Activated T-cell treated with anti-CD3 and anti-CD28 coated beads, Interleukin-2, amount 50 U/mL, for 72 hours (primary cell): ENCODE data around the gene TOR1AIP1. TPM values are rescaled to one million over a fixed set of nuclear protein-coding genes. Genes with fewer than 3 reads are reported as not detected.

Experiments
- ATAC-seq, 2 donors: fragments of 150-1000 bp; cut with Tn5 transposase; replicated peaks in 1 of 2; 2 replicates each; pipeline ENCODE4 v1.10.0; 2021; ENCODE audit warnings: moderate library complexity in 2 of 2, mild to moderate bottlenecking in 1 of 2
- DNase-seq, 2 donors: peaks; one replicate each; pipeline ENCODE4 v3.0.0; 2021 to 2022; ENCODE audit warnings: mixed read lengths in 1 of 2
- H3K27ac Mint-ChIP-seq: one replicate; pipeline ENCODE4 v1.8.0; 2022; ENCODE audit warnings: mild to moderate bottlenecking, moderate library complexity, mixed read lengths
- H3K27me3 Mint-ChIP-seq: one replicate; pipeline ENCODE4 v1.8.0; 2022; ENCODE audit warnings: low read depth, mixed read lengths
- H3K36me3 Mint-ChIP-seq, 2 donors: one replicate each; pipeline ENCODE4 v1.8.0; 2022; ENCODE audit warnings: mixed read lengths in 2 of 2, mild to moderate bottlenecking in 1 of 2; ENCODE audit not compliant: insufficient read depth in 2 of 2
- H3K4me1 Mint-ChIP-seq: one replicate; pipeline ENCODE4 v1.8.0; 2022; ENCODE audit warnings: low read depth, mixed read lengths
- H3K4me3 Mint-ChIP-seq, 2 donors: one replicate each; pipeline ENCODE4 v1.8.0; 2022; ENCODE audit warnings: mild to moderate bottlenecking in 2 of 2, mixed read lengths in 2 of 2, moderate library complexity in 2 of 2
- H3K9me3 Mint-ChIP-seq, 2 donors: one replicate each; pipeline ENCODE4 v1.8.0; 2022; ENCODE audit warnings: mixed read lengths in 2 of 2
- total RNA-seq, 2 donors: library from RNA; stranded (reverse); gene quantifications; one replicate each; pipeline ENCODE4 v1.2.3, GENCODE V29; 2022

Gene TOR1AIP1
- total RNA-seq, 2 donors from 2014 or later: 55.2 to 57.9 TPM

DNA sequence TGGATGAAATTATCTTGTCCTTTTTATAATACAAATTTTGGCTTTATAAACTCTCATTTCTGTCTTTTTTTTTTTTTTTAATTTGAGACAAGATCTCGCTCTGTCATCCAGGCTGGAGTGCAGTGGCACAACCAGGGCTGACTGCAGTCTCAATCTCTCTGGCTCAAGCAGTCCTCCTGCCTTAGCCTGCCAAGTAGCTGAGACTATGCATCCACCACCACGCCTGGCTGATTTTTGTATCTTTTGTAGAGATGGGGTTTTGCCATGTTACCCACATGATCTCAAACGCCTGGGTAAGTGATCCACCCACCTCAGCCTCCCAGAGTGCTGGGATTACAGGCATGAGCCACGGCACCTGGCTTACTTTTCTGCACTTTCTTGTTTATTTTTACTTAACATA, 7.5 kb downstream of the TOR1AIP1 start:
- H3K4me3 Mint-ChIP-seq: no peak overlapping the region
- peaks cover 3 to 27% of the 10 kb centered on the region in 2 donors for H3K36me3 Mint-ChIP-seq
- DNase-seq (no peak), ATAC-seq (no peak)
- peak overlapping the region; percentile 72 for H3K27ac Mint-ChIP-seq
- no peaks in the 10 kb centered on the region for H3K27me3 Mint-ChIP-seq
- H3K9me3 Mint-ChIP-seq: no peaks in the 10 kb centered on the region
- peaks cover 34% of the 10 kb centered on the region for H3K4me1 Mint-ChIP-seq

DNA sequence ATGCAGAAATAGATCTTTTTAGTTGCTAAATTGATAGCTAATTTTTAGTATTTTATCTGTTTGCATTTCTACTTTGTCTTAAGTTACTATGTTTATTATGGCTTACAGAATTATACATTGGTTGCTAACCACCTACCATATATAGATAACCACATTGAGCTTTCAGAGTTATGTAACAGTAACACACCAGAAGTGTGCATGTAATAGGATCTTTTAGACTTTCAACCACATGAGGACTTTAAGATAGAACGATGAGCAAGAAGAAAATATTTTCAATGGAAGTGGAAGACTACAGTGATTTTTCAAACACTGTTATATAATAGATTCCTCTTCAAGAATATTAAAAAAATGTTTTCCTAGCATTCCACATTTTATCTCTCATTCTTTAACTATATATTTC, 28.8 kb downstream of the TOR1AIP1 start:
- DNase-seq: no peak
- no peak overlapping the region for H3K4me3 Mint-ChIP-seq
- peaks cover 2 to 37% of the 10 kb centered on the region in 2 donors for H3K36me3 Mint-ChIP-seq
- no peaks in the 10 kb centered on the region for H3K4me1 Mint-ChIP-seq
- H3K9me3 Mint-ChIP-seq: no peaks in the 10 kb centered on the region
- H3K27me3 Mint-ChIP-seq: no peaks in the 10 kb centered on the region
- H3K27ac Mint-ChIP-seq: no peak overlapping the region
- ATAC-seq: no peak

DNA sequence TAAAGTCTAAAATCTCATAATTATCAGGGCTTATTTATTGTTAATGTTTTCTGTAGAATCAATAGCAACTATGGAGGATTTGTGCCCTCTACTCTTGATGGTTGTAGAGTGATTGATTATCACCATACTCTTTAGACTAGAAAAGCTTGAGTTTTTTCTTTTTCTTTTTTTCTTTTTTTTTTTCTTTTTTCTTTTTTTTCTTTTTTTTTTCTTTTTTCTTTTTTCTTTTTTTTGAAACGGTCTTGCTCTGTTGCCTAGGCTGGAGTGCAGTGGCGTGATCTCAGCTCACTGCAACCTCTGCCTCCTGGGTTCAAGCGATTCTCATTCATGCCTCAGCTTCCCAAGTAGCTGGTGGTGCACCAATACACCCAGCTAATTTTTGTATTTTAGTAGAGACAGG, 29.7 kb downstream of the TOR1AIP1 start:
- H3K4me1 Mint-ChIP-seq: no peaks in the 10 kb centered on the region
- no peaks in the 10 kb centered on the region for H3K9me3 Mint-ChIP-seq
- no peak for ATAC-seq
- no peak for DNase-seq
- H3K4me3 Mint-ChIP-seq: no peak overlapping the region
- H3K27me3 Mint-ChIP-seq: no peaks in the 10 kb centered on the region
- H3K36me3 Mint-ChIP-seq: peaks cover 2 to 33% of the 10 kb centered on the region in 2 donors
- H3K27ac Mint-ChIP-seq: no peak overlapping the region

DNA sequence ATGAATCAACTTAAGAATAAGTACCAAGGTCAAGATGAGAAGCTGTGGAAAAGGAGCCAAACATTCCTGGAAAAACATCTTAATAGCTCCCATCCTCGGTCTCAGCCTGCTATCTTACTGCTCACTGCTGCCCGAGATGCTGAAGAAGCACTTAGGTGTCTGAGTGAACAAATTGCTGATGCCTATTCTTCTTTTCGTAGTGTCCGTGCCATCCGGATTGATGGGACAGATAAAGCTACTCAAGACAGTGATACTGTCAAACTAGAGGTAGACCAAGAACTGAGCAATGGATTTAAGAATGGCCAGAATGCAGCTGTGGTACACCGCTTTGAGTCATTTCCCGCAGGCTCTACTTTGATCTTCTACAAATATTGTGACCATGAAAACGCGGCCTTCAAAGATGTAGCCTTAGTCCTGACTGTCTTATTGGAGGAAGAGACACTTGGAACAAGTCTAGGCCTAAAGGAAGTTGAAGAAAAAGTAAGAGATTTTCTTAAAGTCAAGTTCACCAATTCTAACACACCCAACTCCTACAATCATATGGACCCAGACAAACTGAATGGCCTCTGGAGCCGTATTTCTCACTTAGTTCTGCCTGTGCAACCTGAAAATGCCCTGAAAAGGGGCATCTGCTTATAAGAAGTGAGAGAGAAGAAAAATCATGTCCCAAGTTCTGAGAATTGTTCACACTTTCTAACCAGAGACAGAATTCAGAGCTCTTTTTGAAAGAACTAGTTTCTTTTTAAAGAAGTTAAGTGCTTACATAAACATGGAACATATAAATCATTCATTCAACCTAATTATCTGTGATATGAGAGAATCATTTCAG, 35.7 kb downstream of the TOR1AIP1 start:
- DNase-seq (no peak), ATAC-seq (no peak)
- H3K36me3 Mint-ChIP-seq: peaks cover 4 to 21% of the 10 kb centered on the region in 2 donors
- H3K9me3 Mint-ChIP-seq: no peaks in the 10 kb centered on the region
- no peaks in the 10 kb centered on the region for H3K4me1 Mint-ChIP-seq
- peak overlapping the region; percentile 60 for H3K27ac Mint-ChIP-seq
- no peaks in the 10 kb centered on the region for H3K27me3 Mint-ChIP-seq
- H3K4me3 Mint-ChIP-seq: no peak overlapping the region

DNA sequence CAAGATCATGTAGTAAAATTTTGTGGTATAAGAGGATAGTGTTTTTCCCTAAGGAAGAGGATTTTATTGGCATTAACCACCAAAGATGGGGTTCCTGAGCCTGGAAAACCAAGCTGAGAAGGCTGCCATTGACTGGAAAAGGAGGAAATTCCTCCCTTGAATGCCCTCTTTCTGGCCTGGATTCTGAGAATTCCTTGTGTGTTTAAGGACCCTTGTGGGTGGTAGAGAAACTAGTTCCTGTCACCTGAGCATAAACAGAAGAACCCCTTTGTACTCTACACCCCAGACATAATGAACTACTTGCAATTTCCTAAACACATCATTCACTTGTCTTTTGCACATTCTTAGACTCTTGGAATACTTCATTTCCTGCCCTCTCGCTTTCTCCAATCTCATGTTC, 39.4 kb downstream of the TOR1AIP1 start:
- Mint-ChIP-seq H3K27me3 (no peaks in the 10 kb centered on the region), H3K4me1 (no peaks in the 10 kb centered on the region), H3K27ac (peak overlapping the region; percentile 55), H3K36me3 (peaks cover 4 to 11% of the 10 kb centered on the region in 2 donors), H3K9me3 (no peaks in the 10 kb centered on the region), H3K4me3 (no peak overlapping the region)
- ATAC-seq (no peak), DNase-seq (no peak)

DNA sequence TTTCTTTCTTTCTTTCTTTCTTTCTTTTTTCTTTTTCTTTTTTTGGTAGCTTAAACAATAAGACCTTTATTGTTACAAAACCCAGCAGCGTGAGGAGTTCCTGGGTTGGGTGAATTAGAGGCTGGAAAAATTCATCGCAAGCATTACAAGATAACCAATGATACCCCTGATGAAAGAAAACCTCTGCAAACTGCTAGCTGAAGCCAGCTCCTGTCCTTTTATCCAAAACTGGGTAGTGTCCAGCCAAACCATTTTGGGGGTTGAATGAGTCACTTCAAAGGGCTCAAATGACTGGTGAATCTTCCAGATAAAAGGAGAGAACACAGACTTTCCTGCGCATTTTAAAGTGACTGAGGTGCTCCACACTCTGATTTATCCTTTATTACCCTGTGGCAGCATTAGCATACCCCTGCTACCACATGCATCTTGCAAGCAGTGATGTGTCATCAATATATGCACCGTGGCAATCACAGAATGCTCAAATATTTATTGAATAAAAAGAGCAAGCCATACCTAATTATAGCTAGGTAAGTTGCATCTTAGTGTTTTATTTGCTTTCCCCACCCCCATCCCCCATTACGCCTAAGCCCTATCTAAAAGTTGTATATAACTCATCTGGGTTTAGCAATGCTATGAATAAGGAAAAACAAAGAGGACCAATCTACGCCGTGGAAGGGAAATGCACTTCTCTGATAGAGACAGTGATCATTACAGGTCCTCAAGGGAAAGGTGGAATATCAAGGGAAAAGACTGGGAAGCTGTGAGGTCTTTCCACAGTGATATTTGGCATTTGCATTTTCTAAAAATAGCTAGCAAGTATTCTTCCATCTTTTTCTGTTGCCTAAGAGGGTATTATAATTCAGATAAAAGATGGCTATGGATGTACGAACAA, 40.1 kb downstream of the TOR1AIP1 start:
- no peaks in the 10 kb centered on the region for H3K9me3 Mint-ChIP-seq
- H3K36me3 Mint-ChIP-seq: peaks cover 4 to 10% of the 10 kb centered on the region in 2 donors
- H3K4me3 Mint-ChIP-seq: no peak overlapping the region
- no peaks in the 10 kb centered on the region for H3K27me3 Mint-ChIP-seq
- no peak for ATAC-seq
- H3K4me1 Mint-ChIP-seq: no peaks in the 10 kb centered on the region
- H3K27ac Mint-ChIP-seq: peak overlapping the region; percentile 55
- no peak for DNase-seq

DNA sequence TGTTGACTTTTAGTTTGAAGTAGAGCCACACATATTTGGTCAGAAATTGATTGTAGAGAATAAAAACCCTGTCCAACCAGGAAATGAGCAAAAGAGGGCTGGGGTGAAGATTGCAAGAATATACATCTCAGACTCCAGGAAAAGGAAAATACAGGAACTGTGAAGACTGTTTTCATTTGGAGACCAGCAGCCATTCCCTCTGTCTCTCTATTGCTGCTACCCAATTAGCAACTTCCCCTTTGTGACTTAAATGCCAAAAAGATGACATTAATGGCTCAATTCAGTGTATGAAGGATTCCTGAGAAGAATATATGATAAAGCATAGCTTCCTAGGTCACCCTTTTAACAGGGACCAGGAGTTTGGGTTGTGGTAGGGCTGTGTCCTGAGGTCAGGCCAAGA, 40.9 kb downstream of the TOR1AIP1 start:
- Mint-ChIP-seq H3K27ac (peak overlapping the region; percentile 33), H3K4me1 (no peaks in the 10 kb centered on the region), H3K36me3 (peaks cover 4 to 9% of the 10 kb centered on the region in 2 donors), H3K9me3 (no peaks in the 10 kb centered on the region), H3K27me3 (no peaks in the 10 kb centered on the region), H3K4me3 (no peak overlapping the region)
- ATAC-seq: no peak
- no peak for DNase-seq

DNA sequence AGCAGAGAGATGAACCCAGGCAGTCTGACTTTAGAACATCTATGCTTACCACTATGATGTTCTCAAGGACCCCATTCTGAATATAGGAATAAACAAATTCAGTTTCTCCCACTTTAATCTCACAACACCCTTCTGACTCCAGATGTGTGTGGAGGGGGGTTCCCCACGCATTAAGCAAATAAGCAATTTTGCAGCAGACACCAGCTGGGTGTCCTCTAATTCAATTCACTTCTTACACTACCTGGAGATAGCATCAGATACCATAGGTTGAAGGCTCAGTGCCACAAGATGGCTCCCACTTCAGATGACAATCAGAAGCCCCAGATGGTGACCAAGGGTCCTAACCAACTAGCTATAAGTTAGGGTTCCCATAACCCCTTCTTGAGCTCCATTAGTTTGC, 42.2 kb downstream of the TOR1AIP1 start:
- ATAC-seq (no peak), DNase-seq (no peak)
- no peaks in the 10 kb centered on the region for H3K27me3 Mint-ChIP-seq
- peaks cover 0 to 5% of the 10 kb centered on the region in 2 donors for H3K36me3 Mint-ChIP-seq
- H3K4me3 Mint-ChIP-seq: no peak overlapping the region
- H3K9me3 Mint-ChIP-seq: no peaks in the 10 kb centered on the region
- H3K27ac Mint-ChIP-seq: no peak overlapping the region
- no peaks in the 10 kb centered on the region for H3K4me1 Mint-ChIP-seq

DNA sequence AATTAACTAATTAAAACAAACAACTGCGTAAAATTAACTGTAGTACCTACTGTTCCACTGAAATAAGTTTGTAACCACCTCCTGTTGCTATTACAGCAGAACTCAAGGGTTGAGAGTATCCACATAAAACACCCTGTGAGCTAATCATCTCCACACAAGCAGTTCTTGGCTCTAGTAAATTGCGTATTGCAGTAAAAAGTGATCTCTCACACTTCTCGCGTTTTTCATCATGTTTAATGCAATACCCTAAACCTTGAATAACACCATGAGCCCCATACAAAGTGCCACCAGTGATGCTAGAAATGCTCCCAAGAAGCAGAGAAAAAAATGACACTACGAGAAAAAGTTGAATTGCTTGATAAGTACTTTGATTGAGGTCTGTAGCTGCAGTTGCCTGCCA, 43.2 kb downstream of the TOR1AIP1 start:
- H3K36me3 Mint-ChIP-seq: peaks cover 0 to 4% of the 10 kb centered on the region in 2 donors
- ATAC-seq: no peak
- H3K4me1 Mint-ChIP-seq: no peaks in the 10 kb centered on the region
- DNase-seq: no peak
- H3K9me3 Mint-ChIP-seq: no peaks in the 10 kb centered on the region
- no peaks in the 10 kb centered on the region for H3K27me3 Mint-ChIP-seq
- no peak overlapping the region for H3K4me3 Mint-ChIP-seq
- no peak overlapping the region for H3K27ac Mint-ChIP-seq

DNA sequence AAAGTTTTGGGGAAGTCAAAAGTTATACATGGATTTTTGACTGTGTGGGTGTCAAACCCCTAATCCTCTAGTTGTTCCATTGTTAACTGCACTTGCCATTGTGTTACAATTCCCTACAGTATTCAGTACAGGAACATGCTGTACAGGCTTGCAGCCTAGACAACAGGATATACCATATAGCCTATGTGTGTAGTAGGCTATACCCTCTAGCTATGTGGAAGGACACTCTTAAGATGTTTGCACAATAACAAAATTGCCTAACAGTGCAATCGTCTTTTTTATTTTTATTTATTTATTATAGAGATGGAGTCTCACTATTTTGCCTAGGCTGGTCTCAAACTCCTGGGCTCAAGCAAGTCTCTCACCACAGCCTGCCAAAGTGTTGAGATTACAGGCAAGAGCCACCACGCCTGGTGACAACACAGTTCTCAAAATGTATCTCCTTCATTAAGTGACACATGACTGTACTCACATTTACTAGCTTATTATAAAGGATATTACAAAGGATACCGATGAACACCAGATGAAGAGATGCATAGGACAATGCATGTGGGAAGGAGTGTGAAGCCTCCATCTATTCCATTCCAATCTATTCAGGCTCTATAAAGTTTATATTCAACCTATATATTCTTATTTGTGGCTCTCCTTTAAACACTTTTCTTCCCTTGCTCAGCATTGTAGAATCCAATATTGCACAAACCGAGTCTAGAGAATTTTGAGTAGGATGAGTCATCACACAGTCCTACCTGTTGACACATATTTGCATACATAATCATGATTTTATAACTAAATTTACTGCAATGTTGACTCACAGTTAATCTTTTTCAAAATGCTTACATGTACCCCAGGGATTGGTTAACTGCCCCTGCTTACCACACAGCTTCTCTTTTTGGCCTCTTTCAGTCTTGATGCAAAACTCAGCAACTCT, 44.1 kb downstream of the TOR1AIP1 start:
- H3K36me3 Mint-ChIP-seq: peaks cover 0 to 2% of the 10 kb centered on the region in 2 donors
- H3K27me3 Mint-ChIP-seq: no peaks in the 10 kb centered on the region
- ATAC-seq (peak in 1 of 2 donors; percentile 11), DNase-seq (no peak)
- no peak overlapping the region for H3K27ac Mint-ChIP-seq
- H3K4me1 Mint-ChIP-seq: no peaks in the 10 kb centered on the region
- H3K9me3 Mint-ChIP-seq: no peaks in the 10 kb centered on the region
- no peak overlapping the region for H3K4me3 Mint-ChIP-seq

DNA sequence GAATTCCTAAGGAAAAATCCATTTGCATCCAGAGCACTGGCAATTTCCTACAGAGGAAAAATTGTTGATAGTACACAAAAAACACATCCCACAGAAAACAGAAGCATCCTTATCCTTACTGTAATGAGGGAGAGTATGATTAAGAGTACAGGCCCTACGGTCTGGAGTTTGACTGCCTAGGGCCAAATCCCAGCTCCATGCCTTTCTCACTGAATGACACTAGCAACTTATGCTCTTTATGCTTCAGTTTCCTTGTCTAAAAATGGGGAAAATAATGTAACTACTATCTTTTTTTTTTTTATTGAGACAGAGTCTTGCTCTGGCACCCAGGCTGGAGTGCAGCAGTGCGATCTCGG, 44.7 kb downstream of the TOR1AIP1 start:
- DNase-seq (no peak), ATAC-seq (no peak)
- Mint-ChIP-seq H3K36me3 (peaks cover 0 to 2% of the 10 kb centered on the region in 2 donors), H3K9me3 (no peaks in the 10 kb centered on the region), H3K27ac (no peak overlapping the region), H3K27me3 (no peaks in the 10 kb centered on the region), H3K4me1 (no peaks in the 10 kb centered on the region), H3K4me3 (no peak overlapping the region)

DNA sequence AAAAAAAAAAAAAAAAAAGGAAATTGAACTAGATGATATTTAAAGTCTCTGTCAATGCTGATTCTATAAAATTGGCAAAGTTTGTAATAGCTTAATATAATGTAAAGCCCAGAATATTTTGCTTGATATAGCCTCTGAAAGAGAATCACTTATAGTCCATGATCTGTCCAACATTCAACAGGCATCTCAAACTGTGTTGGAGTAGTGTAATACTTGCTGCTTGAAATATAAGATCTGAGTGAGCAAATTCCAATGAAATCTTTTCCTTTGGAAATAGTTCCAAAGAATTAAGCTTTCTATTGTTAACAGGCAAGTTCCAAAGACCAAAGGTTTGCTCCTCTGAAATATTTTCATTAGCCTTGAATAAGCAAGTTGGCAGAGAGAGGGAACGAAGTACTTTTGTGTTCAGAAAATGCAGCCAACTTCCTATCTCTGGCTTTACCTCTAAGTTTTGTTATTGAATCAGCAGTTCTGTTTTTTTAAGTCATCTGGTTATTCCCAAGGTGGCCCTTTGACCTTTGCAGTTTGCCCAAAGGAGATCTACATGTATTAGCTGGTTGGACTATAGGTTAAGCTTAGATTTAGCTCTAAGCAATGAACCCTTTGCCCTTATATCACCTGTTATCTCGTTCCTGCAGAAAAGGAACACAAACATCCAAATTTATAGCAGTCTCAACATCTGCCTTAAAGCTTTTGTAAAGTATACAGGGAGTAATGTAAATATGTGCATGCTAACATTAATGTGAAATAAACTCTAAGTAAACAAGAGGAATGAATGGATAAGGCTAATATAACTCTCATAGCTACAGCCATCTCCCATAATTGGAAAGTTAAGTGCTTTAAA, 48.1 kb downstream of the TOR1AIP1 start:
- Mint-ChIP-seq H3K4me3 (no peak overlapping the region), H3K4me1 (no peaks in the 10 kb centered on the region), H3K27ac (no peak overlapping the region), H3K27me3 (no peaks in the 10 kb centered on the region), H3K9me3 (no peaks in the 10 kb centered on the region), H3K36me3 (no peaks in the 10 kb centered on the region)
- DNase-seq (no peak), ATAC-seq (no peak)
